AG10803 (cell line): ENCODE results near the gene TBC1D9.
"Not testable (repeated sequence)": the region's sequence is repeated elsewhere in the genome, so short reads cannot be mapped to it uniquely, and the experiment has no call there.

Experiments used
- DNase-seq: peaks from one replicate; pipeline ENCODE4 v3.0.0; 2010; ENCODE audit warnings: low read depth
- H3K4me3 ChIP-seq: 2 replicates; pipeline ENCODE4 v1.5.1; 2011; ENCODE audit warnings: mild to moderate bottlenecking, low read length, control low read depth
- CTCF ChIP-seq: conservative IDR thresholded peaks from 2 replicates; pipeline ENCODE4 v1.5.1; 2011; ENCODE audit warnings: mild to moderate bottlenecking, low read length, control low read depth, inconsistent platforms

The TBC1D9 gene

GRCh38 chr4:140790171-140790570, 34.0 kb upstream of the TBC1D9 start:
- no peak for DNase-seq
- no peak for TF ChIP-seq CTCF
- H3K4me3 ChIP-seq, result no peak overlapping the region

DNA sequence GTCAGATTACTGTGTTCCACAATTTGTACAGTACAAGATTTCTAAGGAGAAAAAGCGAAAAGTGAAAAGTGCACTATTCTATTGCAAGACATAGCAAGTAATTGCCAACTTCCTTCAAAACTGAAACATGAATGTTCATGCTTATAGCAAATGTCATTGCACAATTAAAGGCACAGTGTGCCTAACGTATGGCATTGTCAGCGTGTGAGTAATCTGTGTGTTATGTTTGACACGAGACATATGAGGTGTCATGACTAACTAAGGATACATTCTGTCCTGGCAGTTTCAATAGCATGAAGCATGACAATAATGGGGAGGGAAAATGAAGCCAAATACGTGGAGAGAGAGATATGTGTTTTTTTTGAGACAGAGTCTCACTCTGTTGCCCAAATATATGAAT, 33.6 kb upstream of the TBC1D9 start:
- no peak for TF ChIP-seq CTCF
- DNase-seq, result no peak
- no peak overlapping the region for H3K4me3 ChIP-seq

- not testable (repeated sequence) for H3K4me3 ChIP-seq, DNase-seq
Measured at GRCh38 chr4:140782787-140783186, 26.6 kb upstream of the TBC1D9 start.

DNA sequence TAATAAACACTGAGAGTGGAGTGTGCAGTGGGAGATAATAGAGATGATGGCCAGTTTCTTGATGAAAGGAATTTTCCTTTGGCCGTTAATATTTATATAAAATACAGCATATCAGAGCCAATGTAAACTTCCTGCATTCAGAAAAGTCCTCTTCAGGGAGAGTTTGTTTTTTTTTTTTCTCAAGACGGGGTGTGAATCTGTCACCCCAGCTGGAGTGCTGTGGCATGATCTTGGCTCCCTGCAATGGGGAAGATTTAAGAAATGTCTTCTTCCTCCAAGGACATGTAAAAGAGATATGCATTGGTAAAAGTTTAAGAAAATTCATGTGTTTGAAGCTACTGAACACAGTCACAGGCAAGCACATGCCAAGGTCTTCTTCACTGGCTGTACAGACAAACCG, 25.4 kb upstream of the TBC1D9 start:
- H3K4me3 ChIP-seq, result no peak overlapping the region
- no peak for TF ChIP-seq CTCF
- DNase-seq, result no peak

GRCh38 chr4:140777894-140778293, 21.7 kb upstream of the TBC1D9 start:
- H3K4me3 ChIP-seq, result no peak overlapping the region
- no peak for DNase-seq
- TF ChIP-seq CTCF, result no peak

GRCh38 chr4:140777386-140777785, 21.2 kb upstream of the TBC1D9 start:
- no peak overlapping the region for H3K4me3 ChIP-seq
- TF ChIP-seq CTCF, result no peak
- DNase-seq, result no peak

DNA sequence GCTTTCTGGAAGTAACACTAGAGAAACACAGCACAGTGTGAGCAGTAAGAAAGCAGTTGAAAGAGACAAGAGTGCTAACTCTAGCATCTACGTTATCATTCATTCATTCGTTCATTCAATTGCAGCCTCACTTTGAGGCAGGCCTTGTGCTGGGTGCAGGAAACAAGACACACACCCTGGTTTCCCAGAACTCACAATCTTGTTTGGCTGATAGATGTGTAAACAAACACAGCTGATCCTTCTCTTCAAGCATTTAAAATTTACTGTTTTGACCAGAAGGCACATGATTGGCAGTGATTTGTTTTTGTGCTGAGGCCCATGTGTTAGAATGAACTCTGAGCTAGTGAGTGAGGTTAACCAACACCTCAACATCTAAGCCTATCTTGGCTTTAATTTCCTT, 20.4 kb upstream of the TBC1D9 start:
- no peak overlapping the region for H3K4me3 ChIP-seq
- DNase-seq, result no peak
- no peak for TF ChIP-seq CTCF

DNA sequence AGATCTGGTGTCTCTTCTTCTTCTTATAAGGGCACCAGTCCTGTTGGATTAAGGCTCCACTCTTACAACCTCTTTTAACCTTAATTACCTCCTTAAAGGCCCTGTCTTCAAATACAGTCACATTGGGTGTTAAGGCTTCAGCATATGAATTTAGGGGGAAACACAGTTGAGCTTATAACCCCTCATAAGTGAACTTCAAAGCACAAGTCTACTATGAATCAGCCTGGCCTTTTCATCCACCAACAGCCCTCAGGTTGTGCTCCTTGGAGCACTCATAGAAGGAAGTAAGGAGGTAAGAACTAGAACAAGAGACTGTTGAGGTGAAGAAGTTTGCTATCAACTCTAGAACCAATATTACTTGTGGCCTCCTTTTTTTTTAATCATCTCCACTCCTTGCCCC, 18.8 kb upstream of the TBC1D9 start:
- no peak overlapping the region for H3K4me3 ChIP-seq
- TF ChIP-seq CTCF, result no peak
- DNase-seq, result no peak
